Keratinocyte (primary cell): ENCODE measurements around the gene R3HDM4. TPM values are rescaled to one million over a fixed set of nuclear protein-coding genes. Genes with fewer than 3 reads are reported as not detected.

Experiments used
- DNase-seq: peaks from one replicate; pipeline ENCODE4 v3.0.0-alpha.2; 2011; ENCODE audit warnings: low read depth, missing footprints, low spot score
- FAIRE-seq: peaks from 2 replicates; lab custom pipeline; 2011; peaks lifted over from hg19 to GRCh38; lab: Jason Lieb, UNC
- H2AFZ ChIP-seq: 2 replicates; pipeline ENCODE4 v1.6.0; 2012; ENCODE audit warnings: low read length, control low read depth, inconsistent platforms; ENCODE audit not compliant: control insufficient read depth
- H3K27ac ChIP-seq: 2 replicates; pipeline ENCODE4 v1.5.1; 2011; ENCODE audit warnings: low read length; ENCODE audit not compliant: control insufficient read depth, insufficient read depth
- H3K27me3 ChIP-seq: 3 replicates; pipeline ENCODE4 v1.6.0; 2011; ENCODE audit warnings: low read length; ENCODE audit not compliant: control insufficient read depth, insufficient read depth; ENCODE audit errors: extremely low read depth
- H3K36me3 ChIP-seq, 2 experiments: 2 replicates in 1 of 2; 3 replicates in 1 of 2; pipeline ENCODE4 v1.5.1; 2011; ENCODE audit warnings: low read length in 2 of 2, mild to moderate bottlenecking in 1 of 2; ENCODE audit not compliant: control insufficient read depth in 2 of 2, insufficient read depth in 2 of 2; ENCODE audit errors: extremely low read depth in 1 of 2
- H3K4me1 ChIP-seq: 3 replicates; pipeline ENCODE4 v1.5.1; 2011; ENCODE audit warnings: low read length; ENCODE audit not compliant: control insufficient read depth, insufficient read depth; ENCODE audit errors: extremely low read depth
- H3K4me2 ChIP-seq: 3 replicates; pipeline ENCODE4 v1.6.0; 2011; ENCODE audit warnings: low read depth, low read length; ENCODE audit not compliant: control insufficient read depth, insufficient read depth; ENCODE audit errors: extremely low read depth
- H3K4me3 ChIP-seq, 3 experiments: fragments of 200-600 bp in 1 of 3; sonication (generic) in 1 of 3; 2 replicates in 2 of 3; 3 replicates in 1 of 3; pipeline ENCODE4 v1.5.1; 2011 to 2016; ENCODE audit warnings: low read length in 3 of 3, mild to moderate bottlenecking in 3 of 3, control low read depth in 2 of 3, inconsistent platforms in 1 of 3, low read depth in 1 of 3, mixed read lengths in 1 of 3, mixed run types in 1 of 3, moderate library complexity in 1 of 3; ENCODE audit not compliant: control insufficient read depth in 2 of 3, insufficient read depth in 2 of 3; ENCODE audit errors: extremely low read depth in 1 of 3
- H3K79me2 ChIP-seq: 2 replicates; pipeline ENCODE4 v1.6.0; 2012; ENCODE audit warnings: low read length; ENCODE audit not compliant: control insufficient read depth, insufficient read depth
- H3K9ac ChIP-seq: 3 replicates; pipeline ENCODE4 v1.6.0; 2011; ENCODE audit warnings: low read length; ENCODE audit not compliant: control insufficient read depth, insufficient read depth; ENCODE audit errors: extremely low read depth
- H3K9me1 ChIP-seq: 3 replicates; pipeline ENCODE4 v1.6.0; 2011; ENCODE audit warnings: low read length; ENCODE audit not compliant: control insufficient read depth, insufficient read depth; ENCODE audit errors: extremely low read depth
- H3K9me3 ChIP-seq: 2 replicates; pipeline ENCODE4 v1.5.1; 2012; ENCODE audit warnings: low read depth, low read length; ENCODE audit not compliant: control insufficient read depth
- H4K20me1 ChIP-seq: 3 replicates; pipeline ENCODE4 v1.6.0; 2011; ENCODE audit warnings: low read length; ENCODE audit not compliant: control insufficient read depth, insufficient read depth; ENCODE audit errors: extremely low read depth
- EZH2 ChIP-seq: IDR thresholded peaks from one replicate; pipeline ENCODE4 v1.6.1; 2012; ENCODE audit warnings: inconsistent platforms, mild to moderate bottlenecking, low read length, moderate library complexity
- dilution Hi-C: fragments of 300-500 bp; cut with MboI; formaldehyde crosslinking; loops from one replicate; pipeline ENCODE4 v1.7.0; 2020; ENCODE audit warnings: low sequenced_read_pairs; ENCODE audit not compliant: extremely low pct_ligation_motif_present
- polyA plus RNA-seq, 5 experiments: library from polyadenylated mRNA; depleted of rRNA in 3 of 5; stranded (reverse) in 3 of 5; stranded (forward) in 1 of 5; unstranded in 1 of 5; fragments of >200 nt; gene quantifications; 1 replicate in 1 of 5; 2 replicates in 3 of 5; 3 replicates in 1 of 5; pipeline versions ENCODE4 v1.2.1 to v1.2.3, GENCODE V29; 2011 to 2012; ENCODE audit warnings: missing spikeins in 2 of 5, low read depth in 1 of 5, low replicate concordance in 1 of 5
- TF ChIP-seq, protein P1 (sequence below), 3 experiments: IDR thresholded peaks in 1 of 3; conservative IDR thresholded peaks in 1 of 3; optimal IDR thresholded peaks in 1 of 3; 2 replicates in 2 of 3; 3 replicates in 1 of 3; pipeline versions ENCODE3 to v1.5.1; 2011; ENCODE audit warnings: low read length in 3 of 3, mild to moderate bottlenecking in 3 of 3, moderate library complexity in 2 of 3, control low read depth in 1 of 3, inconsistent platforms in 1 of 3; ENCODE audit not compliant: insufficient read depth in 2 of 3; ENCODE audit errors: extremely low read depth in 1 of 3

R3HDM4 gene
- polyA plus RNA-seq, 1 donor (not counting 4 experiments of a cell fraction or from before 2014, with no cell fraction given): 33.5 TPM

DNA sequence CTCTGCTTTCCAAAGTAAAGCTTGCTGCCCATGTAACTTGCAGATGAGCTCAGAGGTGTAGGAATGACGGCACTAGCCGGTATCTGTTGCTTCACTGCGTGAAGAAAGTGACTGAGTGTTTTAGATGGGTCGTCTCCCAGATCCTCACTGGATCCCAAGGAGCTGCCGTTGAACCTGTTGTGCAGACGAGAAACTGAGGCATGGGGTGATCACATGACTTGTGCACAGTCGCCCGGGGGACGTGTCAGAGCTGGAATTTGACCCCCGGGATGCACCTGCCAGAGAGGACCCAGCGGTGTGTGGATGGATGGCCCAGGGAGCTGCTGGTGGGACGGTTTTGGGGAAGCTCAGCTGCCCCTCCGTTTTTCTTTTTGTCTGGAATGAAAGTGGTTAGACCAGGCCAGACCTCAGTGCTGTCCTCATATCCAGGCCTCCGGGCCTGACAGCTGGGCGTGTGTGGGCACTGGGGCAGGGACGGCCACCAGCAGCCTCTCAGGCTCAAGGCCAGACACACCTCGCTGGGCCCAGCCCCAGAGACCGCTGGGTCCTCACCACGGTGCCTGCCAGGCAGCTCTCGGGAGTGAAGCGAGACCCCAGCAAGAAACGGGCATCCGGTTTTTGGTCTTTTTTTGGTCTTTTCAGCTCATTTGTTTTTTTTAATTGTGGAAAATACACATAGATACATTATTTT lies 25.4 kb upstream of the R3HDM4 start:
- DNase-seq (no peak), FAIRE-seq (no peak)
- H3K4me1 ChIP-seq: peaks cover 15% of the 10 kb centered on the region
- H4K20me1 ChIP-seq: peaks cover 6% of the 10 kb centered on the region
- no peaks in the 10 kb centered on the region for H3K27me3 ChIP-seq
- H3K36me3 ChIP-seq: peaks cover 0 to 4% of the 10 kb centered on the region in 2 experiments
- H3K9me1 ChIP-seq: peaks cover 2% of the 10 kb centered on the region
- dilution Hi-C loops: no loop called here
- H3K4me2 ChIP-seq: no peak overlapping the region
- no peak overlapping the region for H2AFZ ChIP-seq
- no peak overlapping the region for H3K9ac ChIP-seq
- H3K9me3 ChIP-seq: no peaks in the 10 kb centered on the region
- no peak overlapping the region for H3K4me3 ChIP-seq
- no peaks in the 10 kb centered on the region for H3K79me2 ChIP-seq
- H3K27ac ChIP-seq: no peak overlapping the region
- TF ChIP-seq, protein P1, sequence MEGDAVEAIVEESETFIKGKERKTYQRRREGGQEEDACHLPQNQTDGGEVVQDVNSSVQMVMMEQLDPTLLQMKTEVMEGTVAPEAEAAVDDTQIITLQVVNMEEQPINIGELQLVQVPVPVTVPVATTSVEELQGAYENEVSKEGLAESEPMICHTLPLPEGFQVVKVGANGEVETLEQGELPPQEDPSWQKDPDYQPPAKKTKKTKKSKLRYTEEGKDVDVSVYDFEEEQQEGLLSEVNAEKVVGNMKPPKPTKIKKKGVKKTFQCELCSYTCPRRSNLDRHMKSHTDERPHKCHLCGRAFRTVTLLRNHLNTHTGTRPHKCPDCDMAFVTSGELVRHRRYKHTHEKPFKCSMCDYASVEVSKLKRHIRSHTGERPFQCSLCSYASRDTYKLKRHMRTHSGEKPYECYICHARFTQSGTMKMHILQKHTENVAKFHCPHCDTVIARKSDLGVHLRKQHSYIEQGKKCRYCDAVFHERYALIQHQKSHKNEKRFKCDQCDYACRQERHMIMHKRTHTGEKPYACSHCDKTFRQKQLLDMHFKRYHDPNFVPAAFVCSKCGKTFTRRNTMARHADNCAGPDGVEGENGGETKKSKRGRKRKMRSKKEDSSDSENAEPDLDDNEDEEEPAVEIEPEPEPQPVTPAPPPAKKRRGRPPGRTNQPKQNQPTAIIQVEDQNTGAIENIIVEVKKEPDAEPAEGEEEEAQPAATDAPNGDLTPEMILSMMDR (optimal IDR thresholded peaks at IDR 0.05 in 1 of 3, IDR thresholded peaks at IDR 0.05 in 1 of 3, conservative IDR thresholded peaks at IDR 0.05 in 1 of 3; ENCODE audit: extremely low read depth in 1 of 3, insufficient read depth in 2 of 3, low read length in 3 of 3): no peak
- no peak for TF ChIP-seq EZH2

DNA sequence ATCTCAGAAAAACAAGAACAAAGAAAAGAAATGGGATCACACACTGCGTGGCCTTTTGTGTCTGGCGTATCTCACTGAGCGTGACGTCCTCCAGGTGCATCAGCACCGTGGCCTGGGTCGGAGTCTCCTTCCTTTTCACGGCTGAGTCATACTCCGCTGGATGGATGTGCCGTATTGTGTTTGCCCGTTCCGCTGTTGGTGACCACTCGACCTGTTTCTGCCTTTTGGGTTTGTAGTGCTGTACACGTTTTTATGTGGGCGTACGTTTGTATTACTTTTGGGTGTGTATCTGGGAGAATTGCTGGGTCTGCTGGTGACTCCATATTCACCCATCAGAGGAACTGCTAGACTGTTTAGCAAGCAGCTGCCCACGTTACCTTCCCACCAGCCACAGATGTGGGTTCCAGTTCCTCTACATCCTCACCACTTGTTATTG lies 24.3 kb upstream of the R3HDM4 start:
- Histone ChIP-seq H2AFZ (no peak overlapping the region), H4K20me1 (peaks cover 6% of the 10 kb centered on the region), H3K27me3 (no peaks in the 10 kb centered on the region), H3K4me3 (no peak overlapping the region), H3K9me3 (no peaks in the 10 kb centered on the region), H3K9me1 (peaks cover 2% of the 10 kb centered on the region), H3K4me1 (peaks cover 15% of the 10 kb centered on the region), H3K36me3 (peaks cover 0 to 4% of the 10 kb centered on the region in 2 experiments), H3K4me2 (no peak overlapping the region), H3K27ac (no peak overlapping the region), H3K9ac (no peak overlapping the region), H3K79me2 (no peaks in the 10 kb centered on the region)
- FAIRE-seq (no peak), DNase-seq (no peak)
- dilution Hi-C loops: no loop called here
- TF ChIP-seq, protein P1 (optimal IDR thresholded peaks at IDR 0.05 in 1 of 3, IDR thresholded peaks at IDR 0.05 in 1 of 3, conservative IDR thresholded peaks at IDR 0.05 in 1 of 3; ENCODE audit: extremely low read depth in 1 of 3, insufficient read depth in 2 of 3, low read length in 3 of 3): no peak
- no peak for TF ChIP-seq EZH2
